ENCODE data around the gene DCTN2.

- TF ChIP-seq YY1 (IDR thresholded peaks at IDR 0.05; ENCODE audit: insufficient read depth, insufficient read length) (no peak), ZNF274 (IDR thresholded peaks at IDR 0.05; ENCODE audit: low read depth, low read length) (no peak), SUZ12 (IDR thresholded peaks at IDR 0.05; ENCODE audit: extremely low read depth, insufficient read depth, insufficient read length) (no peak)
Observed at GRCh38 chr12:57498571-57498970, 48.4 kb downstream of the DCTN2 start.
